HCT116 (cell line): ENCODE results near the gene TRIL. TPM values are rescaled to one million over a fixed set of nuclear protein-coding genes. Genes with fewer than 3 reads are reported as not detected.

Experiments used
- ATAC-seq: fragments of 200-7000 bp; cut with Tn5 transposase; 2 replicates; pipeline ENCODE4 v1.9.1; 2020; ENCODE audit warnings: mild to moderate bottlenecking, moderate library complexity
- BruUV-seq: library from RNA; stranded (reverse); fragments of 400-500 nt; replicated peaks from 2 replicates; lab custom pipeline; 2021; lab: Mats Ljungman, UMichigan
- CTCF ChIA-PET: fragments of 300-600 bp; sonication (Branson Sonifier 250); formaldehyde crosslinking; loops from one replicate; lab custom pipeline; 2021; ENCODE audit warnings: antibody characterized with exemption; lab: Charles Lee
- POLR2A ChIA-PET: fragments of 300-600, 350-600 bp; sonication (Branson Sonifier 250); formaldehyde crosslinking; loops from one replicate; lab custom pipeline; 2021; ENCODE audit warnings: antibody characterized with exemption; lab: Charles Lee
- RAD21 ChIA-PET, 2 experiments: fragments of 300-600 bp; sonication (Branson Sonifier 250); formaldehyde crosslinking; loops; one replicate each; lab custom pipeline; 2023; ENCODE audit warnings: low total read pairs in 2 of 2; ENCODE audit not compliant: uncharacterized antibody in 2 of 2, unreplicated experiment in 2 of 2, low non-redundant PET in 1 of 2; lab: Charles Lee
- DNase-seq: peaks from one replicate; pipeline ENCODE4 v3.0.0-alpha.2; 2010; ENCODE audit warnings: low read depth, low spot score
- H2AFZ ChIP-seq: fragments of 200-600 bp; shearing (Covaris generic), sonication (generic); 2 replicates; pipeline ENCODE4 v1.6.1; 2017; ENCODE audit warnings: low read depth, mixed run types, mixed read lengths, antibody characterized with exemption, low read length; ENCODE audit not compliant: poor library complexity, severe bottlenecking
- H3K27ac ChIP-seq: 2 replicates; pipeline ENCODE4 v1.5.1; 2012; ENCODE audit warnings: low read depth, low read length
- H3K27me3 ChIP-seq: fragments of 200-600 bp; sonication (generic); 2 replicates; pipeline ENCODE4 v1.6.1; 2016; ENCODE audit warnings: mixed run types, low read length, mixed read lengths; ENCODE audit not compliant: insufficient read depth
- H3K36me3 ChIP-seq, 2 experiments: fragments of 200-500 bp in 1 of 2; fragments of 200-600 bp in 1 of 2; sonication (Bioruptor generic) in 1 of 2; sonication (generic) in 1 of 2; 2 replicates each; pipeline versions ENCODE4 v1.5.1 to v1.6.1; 2014 to 2016; ENCODE audit warnings: low read length in 2 of 2, inconsistent platforms in 1 of 2, mixed read lengths in 1 of 2, mixed run types in 1 of 2; ENCODE audit not compliant: insufficient read depth in 2 of 2, control insufficient read depth in 1 of 2
- H3K4me1 ChIP-seq, 2 experiments: fragments of 200-600 bp in 1 of 2; sonication (generic) in 1 of 2; 2 replicates each; pipeline versions ENCODE4 v1.5.1 to v1.6.1; 2012 to 2017; ENCODE audit warnings: low read length in 2 of 2, inconsistent platforms in 1 of 2, mild to moderate bottlenecking in 1 of 2, mixed read lengths in 1 of 2, mixed run types in 1 of 2, moderate library complexity in 1 of 2; ENCODE audit not compliant: insufficient read depth in 2 of 2, control insufficient read depth in 1 of 2
- H3K4me2 ChIP-seq: fragments of 200-600 bp; sonication (generic); 2 replicates; pipeline ENCODE4 v1.6.1; 2017; ENCODE audit warnings: mixed run types, low read length, mixed read lengths
- H3K4me3 ChIP-seq, 2 experiments: fragments of 200-600 bp in 1 of 2; sonication (generic) in 1 of 2; replicated peaks in 1 of 2; 2 replicates each; pipeline ENCODE4 v1.5.1; 2011 to 2016; ENCODE audit warnings: low read length in 2 of 2, control low read depth in 1 of 2, low read depth in 1 of 2, mild to moderate bottlenecking in 1 of 2, mixed read lengths in 1 of 2, mixed run types in 1 of 2
- H3K79me2 ChIP-seq: fragments of 200-600 bp; sonication (generic); 2 replicates; pipeline ENCODE4 v1.6.1; 2017; ENCODE audit warnings: mild to moderate bottlenecking, mixed run types, low read length, moderate library complexity, mixed read lengths; ENCODE audit not compliant: insufficient read depth
- H3K9ac ChIP-seq: fragments of 200-600 bp; sonication (generic); 2 replicates; pipeline ENCODE4 v1.6.1; 2016; ENCODE audit warnings: low read length, mixed read lengths
- H3K9me2 ChIP-seq: fragments of 200-600 bp; sonication (generic), shearing (Covaris generic); 2 replicates; pipeline ENCODE4 v1.6.1; 2017; ENCODE audit warnings: mixed run types, mild to moderate bottlenecking, moderate library complexity; ENCODE audit not compliant: insufficient read depth
- H3K9me3 ChIP-seq, 2 experiments: fragments of 200-500 bp in 1 of 2; fragments of 200-600 bp in 1 of 2; sonication (Bioruptor generic) in 1 of 2; sonication (generic) in 1 of 2; 2 replicates each; pipeline ENCODE4 v1.6.1; 2014 to 2017; ENCODE audit warnings: low read length in 2 of 2, mixed read lengths in 2 of 2, inconsistent platforms in 1 of 2, low read depth in 1 of 2, mild to moderate bottlenecking in 1 of 2, mixed run types in 1 of 2, moderate library complexity in 1 of 2; ENCODE audit not compliant: control insufficient read depth in 1 of 2, insufficient read depth in 1 of 2
- H4K20me1 ChIP-seq: fragments of 200-600 bp; sonication (generic), shearing (Covaris generic); 2 replicates; pipeline ENCODE4 v1.6.1; 2017; ENCODE audit warnings: mixed run types, mild to moderate bottlenecking, moderate library complexity; ENCODE audit not compliant: insufficient read depth
- CBX3 ChIP-seq: IDR thresholded peaks from 2 replicates; pipeline ENCODE4 v1.6.1; 2012; ENCODE audit warnings: low read depth
- CTCF ChIP-seq, 3 experiments: fragments of 200-600 bp in 1 of 3; sonication (generic) in 1 of 3; IDR thresholded peaks in 2 of 3; conservative IDR thresholded peaks in 1 of 3; 2 replicates each; pipeline ENCODE4 v1.5.1; 2012 to 2017; ENCODE audit warnings: low read depth in 2 of 3, low read length in 2 of 3, antibody characterized with exemption in 1 of 3, borderline replicate concordance in 1 of 3, control low read depth in 1 of 3, mild to moderate bottlenecking in 1 of 3, mixed read lengths in 1 of 3, mixed run types in 1 of 3, moderate library complexity in 1 of 3; ENCODE audit not compliant: insufficient read depth in 1 of 3
- EGR1 ChIP-seq: IDR thresholded peaks from 2 replicates; pipeline ENCODE4 v1.6.1; 2012; ENCODE audit warnings: low read depth
- EZH2 ChIP-seq: fragments of 200-600 bp; sonication (generic); IDR thresholded peaks from 2 replicates; pipeline ENCODE4 v1.6.1; 2017; ENCODE audit warnings: antibody characterized with exemption, mixed run types
- EZH2phosphoT487 ChIP-seq: fragments of 200-600 bp; IDR thresholded peaks from 2 replicates; pipeline ENCODE4 v1.6.1; 2018; ENCODE audit warnings: antibody characterized with exemption, borderline replicate concordance
- FOSL1 ChIP-seq: IDR thresholded peaks from 2 replicates; pipeline ENCODE4 v1.6.1; 2012; ENCODE audit warnings: low read depth
- POLR2AphosphoS5 ChIP-seq: IDR thresholded peaks from 2 replicates; pipeline ENCODE4 v1.6.1; 2011; ENCODE audit warnings: mild to moderate bottlenecking, low read depth, low read length, moderate library complexity
- RAD21 ChIP-seq: IDR thresholded peaks from 2 replicates; pipeline ENCODE4 v1.6.1; 2012; ENCODE audit warnings: low read depth, mild to moderate bottlenecking
- SIN3A ChIP-seq: IDR thresholded peaks from 2 replicates; pipeline ENCODE4 v1.6.1; 2012; ENCODE audit warnings: low read depth
- SP1 ChIP-seq: IDR thresholded peaks from 2 replicates; pipeline ENCODE4 v1.6.1; 2012; ENCODE audit warnings: low read depth
- ZFX ChIP-seq: fragments of 450-650 bp; IDR thresholded peaks from 2 replicates; pipeline ENCODE4 v1.6.1; 2017
- ZNF274 ChIP-seq: fragments of 200-500 bp; sonication (Bioruptor generic); IDR thresholded peaks from 2 replicates; pipeline ENCODE4 v1.6.1; 2014; ENCODE audit warnings: mild to moderate bottlenecking, low read depth, low read length, inconsistent platforms
- intact Hi-C: fragments of 100-400 bp; cut with micrococcal nuclease; formaldehyde crosslinking; loops from 2 replicates; pipeline ENCODE4 v1.10.0; 2022
- total RNA-seq: library from RNA; stranded (reverse); gene quantifications from one replicate; pipeline ENCODE4 v1.2.1, GENCODE V29; 2021; ENCODE audit not compliant: unreplicated experiment
- TF ChIP-seq, protein P1 (sequence below): IDR thresholded peaks from 2 replicates; pipeline ENCODE4 v1.6.1; 2012

TRIL gene
- total RNA-seq, 1 experiment from 2014 or later = not detected

GRCh38 chr7:28976022-28976421, 17.9 kb upstream of the TRIL start:
- Histone ChIP-seq H3K36me3 (no peaks in the 10 kb centered on the region), H3K9me2 (no peaks in the 10 kb centered on the region), H3K9me3 (no peaks in the 10 kb centered on the region), H3K27ac (no peak overlapping the region), H2AFZ (no peak overlapping the region)
- no TSS peak for BruUV-seq
- RAD21 ChIA-PET = no interaction called here
- ATAC-seq = no peak
- no peak for TF ChIP-seq EGR1
- TF ChIP-seq ZFX = no peak
- TF ChIP-seq CTCF (IDR thresholded peaks at IDR 0.05 in 2 of 3, conservative IDR thresholded peaks at IDR 0.05 in 1 of 3; ENCODE audit: borderline replicate concordance in 1 of 3, insufficient read depth in 1 of 3, low read depth in 2 of 3, low read length in 2 of 3) = no peak
- TF ChIP-seq POLR2AphosphoS5 = no peak
- TF ChIP-seq FOSL1 = no peak
- no peak for TF ChIP-seq RAD21
- no peak for TF ChIP-seq SP1
- no peak for TF ChIP-seq ZNF274
- no peak for TF ChIP-seq SIN3A
- TF ChIP-seq EZH2 = no peak
- TF ChIP-seq EZH2phosphoT487 = no peak
- TF ChIP-seq CBX3 = no peak
- TF ChIP-seq, protein P1, sequence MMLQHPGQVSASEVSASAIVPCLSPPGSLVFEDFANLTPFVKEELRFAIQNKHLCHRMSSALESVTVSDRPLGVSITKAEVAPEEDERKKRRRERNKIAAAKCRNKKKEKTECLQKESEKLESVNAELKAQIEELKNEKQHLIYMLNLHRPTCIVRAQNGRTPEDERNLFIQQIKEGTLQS = no peak
- TF ChIP-seq, all 23 proteins: peak for 0
- no peaks in the 10 kb centered on the region for H3K27me3 ChIP-seq
- no peaks in the 10 kb centered on the region for H3K4me1 ChIP-seq
- H4K20me1 ChIP-seq = no peaks in the 10 kb centered on the region
- intact Hi-C loops = no loop called here
- no peaks in the 10 kb centered on the region for H3K79me2 ChIP-seq
- ChIA-PET POLR2A (no interaction called here), CTCF (no interaction called here)
- no peak for DNase-seq
- no peak overlapping the region for H3K4me3 ChIP-seq
- no peak overlapping the region for H3K9ac ChIP-seq
- H3K4me2 ChIP-seq = no peak overlapping the region
